SK-N-SH treated with all-trans-retinoic acid at 6 μM for 48 hours (cell line): ENCODE results near the gene CEP89.
"Not testable (repeated sequence)": the region's sequence is repeated elsewhere in the genome, so short reads cannot be mapped to it uniquely, and the experiment has no call there.

Experiments used
- BACH2 ChIP-seq: fragments of 250-450 bp; sonication (Bioruptor Pico); IDR thresholded peaks from 2 replicates; pipeline ENCODE4 v1.9.0; 2021; ENCODE audit warnings: mild to moderate bottlenecking, borderline replicate concordance
- ISL1 ChIP-seq: fragments of 250-450 bp; sonication (Bioruptor Pico); IDR thresholded peaks from 2 replicates; pipeline ENCODE4 v2.1.2; 2022; ENCODE audit warnings: mild to moderate bottlenecking, moderate library complexity
- PPARA ChIP-seq: fragments of 250-450 bp; sonication (Bioruptor Pico); IDR thresholded peaks from 2 replicates; pipeline ENCODE4 v1.5.0; 2020; ENCODE audit warnings: mild to moderate bottlenecking, borderline replicate concordance
- TOX ChIP-seq: fragments of 250-450 bp; sonication (Bioruptor Pico); IDR thresholded peaks from 2 replicates; pipeline ENCODE4 v1.8.0; 2021; ENCODE audit warnings: mild to moderate bottlenecking, moderate library complexity, borderline replicate concordance
- ZFP3 ChIP-seq: fragments of 250-450 bp; sonication (Bioruptor Pico); IDR thresholded peaks from 2 replicates; pipeline ENCODE4 v1.5.0; 2020; ENCODE audit warnings: mild to moderate bottlenecking, moderate library complexity

DNA sequence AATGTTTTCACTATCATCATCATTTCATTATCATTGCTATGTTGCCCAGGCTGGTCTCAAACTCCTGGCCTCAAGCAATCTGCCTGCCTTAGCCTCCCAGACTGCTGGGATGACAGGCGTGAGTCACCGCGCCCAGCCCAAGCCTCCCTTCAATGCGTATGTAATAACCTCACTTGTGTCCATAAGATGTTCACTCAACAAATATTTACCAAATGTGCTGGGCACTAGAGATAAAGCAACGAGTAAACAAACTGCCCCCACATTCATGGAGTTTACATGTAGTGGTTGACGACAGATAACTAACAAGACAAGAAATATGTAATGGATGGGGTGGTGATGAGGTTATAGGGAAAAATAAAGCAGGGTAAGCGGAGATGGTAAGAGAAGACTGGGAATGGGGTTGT lies 25.3 kb upstream of the CEP89 start:
- TF ChIP-seq BACH2 (CRISPR knock-in tag); PPARA (CRISPR knock-in tag); ISL1 (CRISPR knock-in tag); ZFP3; TOX: not testable (repeated sequence)
